K562 (cell line): ENCODE measurements around the gene MYO1A. TPM values are rescaled to one million over a fixed set of nuclear protein-coding genes. Genes with fewer than 3 reads are reported as not detected.

Experiments
- ATF4 ChIP-seq: fragments of 450-650 bp; formaldehyde crosslinking; IDR thresholded peaks from 2 replicates; pipeline ENCODE4 v1.4.0; 2022; ENCODE audit warnings: mild to moderate bottlenecking, moderate library complexity
- CEBPB ChIP-seq: fragments of 450-650 bp; IDR thresholded peaks from 2 replicates; pipeline ENCODE4 v1.6.1; 2016; ENCODE audit warnings: missing genetic modification characterization, missing compliant biosample characterization
- E2F4 ChIP-seq: sonication (generic); formaldehyde crosslinking; IDR thresholded peaks from 2 replicates; pipeline ENCODE4 v1.8.0; 2022; ENCODE audit warnings: mild to moderate bottlenecking, low read depth, missing genetic modification reagents
- GATAD2B ChIP-seq: fragments of 450-650 bp; IDR thresholded peaks from 2 replicates; pipeline ENCODE4 v1.6.1; 2017; ENCODE audit warnings: mild to moderate bottlenecking, borderline replicate concordance
- KLF10 ChIP-seq: fragments of 250-450 bp; sonication (Bioruptor Pico); IDR thresholded peaks from 2 replicates; pipeline ENCODE4 v1.6.1; 2021; ENCODE audit warnings: matching md5 sums
- NFXL1 ChIP-seq: fragments of 450-650 bp; formaldehyde crosslinking; IDR thresholded peaks from 2 replicates; pipeline ENCODE4 v1.4.0; 2021; ENCODE audit warnings: mild to moderate bottlenecking
- NUFIP1 ChIP-seq: fragments of 450-650 bp; IDR thresholded peaks from 2 replicates; pipeline ENCODE4 v1.6.1; 2018; ENCODE audit not compliant: partially characterized antibody
- POLR2A ChIP-seq: fragments of 450-650 bp; conservative IDR thresholded peaks from 2 replicates; pipeline ENCODE4 v1.6.1; 2016
- PPARD ChIP-seq: fragments of 250-450 bp; sonication (Bioruptor Pico); IDR thresholded peaks from 2 replicates; pipeline ENCODE4 v1.8.0; 2022; ENCODE audit warnings: inconsistent platforms, mild to moderate bottlenecking, moderate library complexity
- RAD21 ChIP-seq, 2 experiments: fragments of 250-450 bp in 1 of 2; fragments of 450-650 bp in 1 of 2; sonication (Bioruptor Pico) in 1 of 2; formaldehyde crosslinking in 1 of 2; IDR thresholded peaks in 1 of 2; conservative IDR thresholded peaks in 1 of 2; 2 replicates each; pipeline versions ENCODE4 v1.4.0 to v1.8.0; 2020 to 2022; ENCODE audit warnings: mild to moderate bottlenecking in 2 of 2, moderate library complexity in 1 of 2
- SMARCA4 ChIP-seq: fragments of 450-650 bp; IDR thresholded peaks from 2 replicates; pipeline ENCODE4 v1.6.1; 2016
- SNIP1 ChIP-seq: fragments of 450-650 bp; IDR thresholded peaks from 2 replicates; pipeline ENCODE4 v1.7.1; 2017; ENCODE audit warnings: low read depth, mild to moderate bottlenecking
- STAT5A ChIP-seq: IDR thresholded peaks from 2 replicates; pipeline ENCODE4 v1.6.1; 2012; ENCODE audit warnings: low read length, inconsistent platforms, borderline replicate concordance
- STAT6 ChIP-seq: sonication (generic); formaldehyde crosslinking; IDR thresholded peaks from 2 replicates; pipeline ENCODE4 v1.8.1; 2023; ENCODE audit warnings: mild to moderate bottlenecking, missing genetic modification reagents
- ZBTB49 ChIP-seq: sonication (generic); formaldehyde crosslinking; IDR thresholded peaks from 2 replicates; pipeline ENCODE4 v1.8.0; 2022; ENCODE audit warnings: missing genetic modification reagents, mild to moderate bottlenecking, borderline replicate concordance
- ZHX1 ChIP-seq: fragments of 150-350 bp; conservative IDR thresholded peaks from 2 replicates; pipeline ENCODE4 v1.6.1; 2014; ENCODE audit warnings: low read length
- ZNF232 ChIP-seq: sonication (generic); formaldehyde crosslinking; IDR thresholded peaks from 2 replicates; pipeline ENCODE4 v1.8.0; 2022; ENCODE audit warnings: mild to moderate bottlenecking, missing genetic modification reagents
- ZNF551 ChIP-seq: fragments of 250-450 bp; sonication (Bioruptor Pico); IDR thresholded peaks from 2 replicates; pipeline ENCODE4 v1.5.0; 2021; ENCODE audit warnings: mild to moderate bottlenecking, moderate library complexity
- ZZZ3 ChIP-seq: fragments of 450-650 bp; IDR thresholded peaks from 2 replicates; pipeline ENCODE4 v1.6.1; 2016; ENCODE audit warnings: antibody characterized with exemption, mild to moderate bottlenecking, moderate library complexity
- polyA plus RNA-seq, 8 experiments: library from polyadenylated mRNA; depleted of rRNA in 4 of 8; stranded (reverse) in 5 of 8; unstranded in 3 of 8; fragments of >200 nt; fragmentation: Nextera tagmentation in 2 of 8; fragmentation: Illumina TruSeq in 1 of 8; extraction: Ambion mirVana in 2 of 8; extraction: Trizol in 1 of 8; gene quantifications; 2 replicates each; pipeline versions ENCODE4 v1.2.1 to v1.2.3, GENCODE V29; 2011 to 2014; ENCODE audit warnings: inconsistent platforms in 1 of 8, missing spikeins in 1 of 8
- total RNA-seq, 7 experiments: library from RNA; depleted of rRNA in 6 of 7; stranded (reverse); fragments of >200 nt in 6 of 7; fragmentation: Illumina TruSeq in 2 of 7; extraction: Trizol in 2 of 7; gene quantifications; 2 replicates each; pipeline versions ENCODE4 v1.2.1 to v1.2.3, GENCODE V29; 2011 to 2021; ENCODE audit warnings: low replicate concordance in 1 of 7

Gene MYO1A
- total and polyA plus RNA-seq, 9 of the 15 experiments (the other 6 are each of a cell fraction or from before 2014, with no cell fraction given): 0.03 to 0.29 (median 0.14) TPM; not detected in 2

- TF ChIP-seq ZBTB49 (no peak), SMARCA4 (no peak), NFXL1 (CRISPR knock-in tag) (no peak), GATAD2B (no peak), SNIP1 (no peak), ZNF232 (CRISPR knock-in tag) (no peak), CEBPB (tag) (0 out of 2 replicates have a peak, but pooled peaks have one; percentile 7), STAT6 (CRISPR knock-in tag) (peak; percentile 100), ZZZ3 (no peak), ZHX1 (no peak), ATF4 (CRISPR knock-in tag) (no peak), STAT5A (no peak), E2F4 (no peak), PPARD (CRISPR knock-in tag) (no peak), POLR2A (no peak), RAD21 (CRISPR knock-in tag; conservative IDR thresholded peaks at IDR 0.05 in 1 of 2, IDR thresholded peaks at IDR 0.05 in 1 of 2) (no peak), ZNF551 (CRISPR knock-in tag) (no peak), NUFIP1 (no peak), KLF10 (CRISPR knock-in tag) (no peak)
These were observed 47.0 kb upstream of the MYO1A start (continued) for GRCh38 chr12:57096748-57097553.
